ENCODE data around the gene CEMIP. TPM values are rescaled to one million over a fixed set of nuclear protein-coding genes. Genes with fewer than 3 reads are reported as not detected.
A peak's percentile ranks its signal among the peaks of the same experiment; 100 is the strongest.

The CEMIP gene
- total and polyA plus RNA-seq, 2 of the 8 experiments (the other 6 are each of a cell fraction or from before 2014, with no cell fraction given) = 0.11 to 0.60 TPM

DNA sequence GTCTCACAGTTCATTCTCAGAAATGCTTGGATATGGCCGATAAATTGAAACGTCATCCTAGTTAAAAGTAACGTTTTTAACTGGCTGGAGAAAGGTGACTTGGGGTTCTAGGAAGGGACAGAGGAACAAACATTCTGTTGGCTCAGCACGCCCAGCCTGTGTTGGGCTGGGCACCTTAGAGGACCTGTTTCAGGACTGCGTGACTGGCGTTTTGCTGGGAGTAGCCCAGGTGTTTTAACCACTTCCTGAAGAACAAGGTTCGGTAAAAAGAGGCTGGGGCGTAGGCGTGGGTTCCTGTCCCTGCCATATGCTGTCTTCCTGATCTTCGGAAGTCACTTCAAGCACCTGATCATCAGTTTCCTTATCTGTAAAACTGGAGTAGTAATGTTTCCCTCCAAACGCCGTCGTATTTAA lies 220.5 kb downstream of the CEMIP start:
- H2AFZ ChIP-seq (ENCODE audit: low read length) = no peak overlapping the region

More for the DNA sequence above, 220.5 kb downstream of the CEMIP start:
- no peak overlapping the region for H2BK12ac ChIP-seq (ENCODE audit: low read depth, low read length)
- no peak overlapping the region for H2BK5ac ChIP-seq (ENCODE audit: low read depth, low read length)
- CTCF ChIA-PET (ENCODE audit: partially characterized antibody) = interaction anchor here (0.9 kb wide), 1 partner anchor 118 kb away, joined by 4 read pairs; no protein-coding TSS in a partner anchor
- no peak overlapping the region for H4K5ac ChIP-seq (ENCODE audit: insufficient read length, low read depth, low read length)
- no peak overlapping the region for H4K8ac ChIP-seq (ENCODE audit: extremely low read depth, insufficient read depth, low read length)
- no peaks in the 10 kb centered on the region; a peak in 1 of 8 replicates for H3K36me3 ChIP-seq (ENCODE audit: control insufficient read depth in 2 of 4, insufficient read depth in 4 of 4, low read length in 3 of 4)
- no peak overlapping the region for H3K14ac ChIP-seq (ENCODE audit: insufficient read length)
- no peak overlapping the region for H3K27ac ChIP-seq (ENCODE audit: low read depth, low read length)
- no peak overlapping the region for H2BK15ac ChIP-seq (ENCODE audit: low read length)
- H3K4me1 ChIP-seq (replicated peaks in 1 of 4; ENCODE audit: control insufficient read depth in 3 of 4, insufficient read depth in 4 of 4, low read length in 3 of 4) = peaks cover 0 to 8% (median 5%) of the 10 kb centered on the region in 4 experiments; a peak in 4 of 7 replicates
- POLR2A ChIA-PET (ENCODE audit: partially characterized antibody) = interaction anchor here (1.9 kb wide), 1 partner anchor 11 kb away, joined by 7 read pairs; no protein-coding TSS in a partner anchor
- peaks cover 2% of the 10 kb centered on the region; the same call in 1 of the 2 replicates for H3K79me1 ChIP-seq (ENCODE audit: low read depth, low read length)
- H4K20me1 ChIP-seq (replicated peaks in 1 of 2; ENCODE audit: control insufficient read depth in 1 of 2, insufficient read depth in 2 of 2, low read length in 2 of 2) = peaks cover 2 to 8% of the 10 kb centered on the region in 2 experiments
- peaks cover 17% of the 10 kb centered on the region; the same call in 1 of the 2 replicates for H3K23me2 ChIP-seq (ENCODE audit: low read depth, low read length)
- peak overlapping the region in 2 of 4 experiments; percentile 70 to 90; a peak in 5 of 8 replicates for H3K4me3 ChIP-seq (ENCODE audit: extremely low read depth in 1 of 4, insufficient read depth in 2 of 4, low read depth in 3 of 4, low read length in 4 of 4)
- no peak overlapping the region for H3K4ac ChIP-seq (replicated peaks; ENCODE audit: insufficient read length, low read depth, low read length)
- H3K18ac ChIP-seq (ENCODE audit: extremely low read depth, low read length) = no peak overlapping the region
- TF ChIP-seq TAF1 (IDR thresholded peaks at IDR 0.05; ENCODE audit: low read depth, low read length) (no peak), CTBP2 (IDR thresholded peaks at IDR 0.05; ENCODE audit: borderline replicate concordance, insufficient read depth, insufficient read length, low read length) (no peak), TCF12 (IDR thresholded peaks at IDR 0.05; ENCODE audit: low read depth, low read length) (no peak)
- TF ChIP-seq, protein P1, sequence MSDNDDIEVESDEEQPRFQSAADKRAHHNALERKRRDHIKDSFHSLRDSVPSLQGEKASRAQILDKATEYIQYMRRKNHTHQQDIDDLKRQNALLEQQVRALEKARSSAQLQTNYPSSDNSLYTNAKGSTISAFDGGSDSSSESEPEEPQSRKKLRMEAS (IDR thresholded peaks at IDR 0.05) = no peak
- TF ChIP-seq, protein P2, sequence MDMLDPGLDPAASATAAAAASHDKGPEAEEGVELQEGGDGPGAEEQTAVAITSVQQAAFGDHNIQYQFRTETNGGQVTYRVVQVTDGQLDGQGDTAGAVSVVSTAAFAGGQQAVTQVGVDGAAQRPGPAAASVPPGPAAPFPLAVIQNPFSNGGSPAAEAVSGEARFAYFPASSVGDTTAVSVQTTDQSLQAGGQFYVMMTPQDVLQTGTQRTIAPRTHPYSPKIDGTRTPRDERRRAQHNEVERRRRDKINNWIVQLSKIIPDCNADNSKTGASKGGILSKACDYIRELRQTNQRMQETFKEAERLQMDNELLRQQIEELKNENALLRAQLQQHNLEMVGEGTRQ (IDR thresholded peaks at IDR 0.05; ENCODE audit: low read length) = no peak
- H2AK5ac ChIP-seq (ENCODE audit: low read depth, low read length) = no peak overlapping the region
- DNase-seq (ENCODE audit: low read depth in 1 of 2, low spot score in 2 of 2) = no peak
- 78% methylated on average over 13 of the region's 13 CpGs; no CpG with 5 or more reads in 1 of the 2 experiments for WGBS, 2 experiments (ENCODE audit: extremely low coverage in 1 of 2, insufficient coverage in 1 of 2, insufficient read length in 1 of 2, insufficient replicate concordance in 2 of 2, low coverage in 1 of 2, low lambda C conversion rate in 2 of 2, missing lambda C conversion rate in 1 of 2)
- no peaks in the 10 kb centered on the region; a peak in 1 of 4 replicates for H3K9me3 ChIP-seq (ENCODE audit: insufficient read depth in 2 of 2, low read depth in 1 of 2, low read length in 1 of 2)
- peak overlapping the region; percentile 76 to 80; a peak in 3 of 4 replicates for H3K4me2 ChIP-seq (ENCODE audit: insufficient read depth in 1 of 2, low read depth in 2 of 2, low read length in 2 of 2)
- H2BK20ac ChIP-seq (ENCODE audit: low read length) = no peak overlapping the region
- H4K91ac ChIP-seq (replicated peaks; ENCODE audit: insufficient read length, low read length) = no peak overlapping the region
- peaks cover 0 to 12% (median 9%) of the 10 kb centered on the region in 4 experiments; a peak in 5 of 7 replicates for H3K27me3 ChIP-seq (replicated peaks in 1 of 4; ENCODE audit: control insufficient read depth in 3 of 4, extremely low read depth in 1 of 4, insufficient read depth in 3 of 4, low read length in 3 of 4)
- no peak overlapping the region for H3K23ac ChIP-seq (ENCODE audit: insufficient read length)
- no peaks in the 10 kb centered on the region for H3K79me2 ChIP-seq (ENCODE audit: control insufficient read depth in 1 of 2, insufficient read depth in 2 of 2, low read length in 2 of 2)
- FAIRE-seq = no peak
- no peak overlapping the region for H3K56ac ChIP-seq (replicated peaks; ENCODE audit: insufficient read length, low read depth, low read length)
- H2BK120ac ChIP-seq (replicated peaks; ENCODE audit: low read depth, low read length) = no peak overlapping the region
- no peak overlapping the region for H3K9ac ChIP-seq (replicated peaks in 1 of 4; ENCODE audit: extremely low read depth in 1 of 4, low read depth in 3 of 4, low read length in 3 of 4)
